Spinal cord (tissue), 10 donors: ENCODE data around the gene ANTXRL. TPM values are rescaled to one million over a fixed set of nuclear protein-coding genes. Genes with fewer than 3 reads are reported as not detected.
"Not testable (repeated sequence)": the region's sequence is repeated elsewhere in the genome, so short reads cannot be mapped to it uniquely, and the experiment has no call there.

Experiments
- DNase-seq, 6 donors: peaks; one replicate each; pipeline versions ENCODE4 v3.0.0 to v3.0.0-alpha.2; 2013 to 2015; ENCODE audit warnings: low spot score in 6 of 6, low read depth in 4 of 6
- H3K27ac ChIP-seq: one replicate; pipeline ENCODE4 v1.5.1; 2013; ENCODE audit warnings: low read depth, low read length, control low read depth
- H3K27me3 ChIP-seq: one replicate; pipeline ENCODE4 v1.6.1; 2013; ENCODE audit warnings: low read length; ENCODE audit not compliant: control insufficient read depth, insufficient read depth
- H3K36me3 ChIP-seq: one replicate; pipeline ENCODE4 v1.6.1; 2013; ENCODE audit warnings: low read length; ENCODE audit not compliant: control insufficient read depth, insufficient read depth
- H3K4me1 ChIP-seq: one replicate; pipeline ENCODE4 v1.6.1; 2013; ENCODE audit warnings: low read length; ENCODE audit not compliant: control insufficient read depth, insufficient read depth
- H3K4me3 ChIP-seq: one replicate; pipeline ENCODE4 v1.5.1; 2013; ENCODE audit warnings: low read depth, low read length, control low read depth
- H3K9me3 ChIP-seq: one replicate; pipeline ENCODE4 v1.6.1; 2013; ENCODE audit warnings: low read length; ENCODE audit not compliant: control insufficient read depth, insufficient read depth
- WGBS: methylation state at CpG from one replicate; pipeline ENCODE4 v1.1.5; 2013; ENCODE audit warnings: missing lambda C conversion rate; ENCODE audit not compliant: insufficient coverage; 5-methylcytosine and 5-hydroxymethylcytosine counted together
- polyA plus RNA-seq, 2 donors: library from polyadenylated mRNA; unstranded; fragments of 120-200 nt; gene quantifications; one replicate each; pipeline ENCODE4 v1.2.1, GENCODE V29; 2013; ENCODE audit not compliant: insufficient read length in 2 of 2
- total RNA-seq, 2 donors: library from RNA; depleted of rRNA in 1 of 2; stranded (reverse); fragments of 120-200 nt in 1 of 2; fragments of >200 nt in 1 of 2; gene quantifications; one replicate each; pipeline versions ENCODE4 v1.2.3 to v1.2.4, GENCODE V29; 2013 to 2014
- donor health status: healthy.

Gene ANTXRL
- total and polyA plus RNA-seq, 4 donors = 0.06 TPM; not detected in 3

DNA sequence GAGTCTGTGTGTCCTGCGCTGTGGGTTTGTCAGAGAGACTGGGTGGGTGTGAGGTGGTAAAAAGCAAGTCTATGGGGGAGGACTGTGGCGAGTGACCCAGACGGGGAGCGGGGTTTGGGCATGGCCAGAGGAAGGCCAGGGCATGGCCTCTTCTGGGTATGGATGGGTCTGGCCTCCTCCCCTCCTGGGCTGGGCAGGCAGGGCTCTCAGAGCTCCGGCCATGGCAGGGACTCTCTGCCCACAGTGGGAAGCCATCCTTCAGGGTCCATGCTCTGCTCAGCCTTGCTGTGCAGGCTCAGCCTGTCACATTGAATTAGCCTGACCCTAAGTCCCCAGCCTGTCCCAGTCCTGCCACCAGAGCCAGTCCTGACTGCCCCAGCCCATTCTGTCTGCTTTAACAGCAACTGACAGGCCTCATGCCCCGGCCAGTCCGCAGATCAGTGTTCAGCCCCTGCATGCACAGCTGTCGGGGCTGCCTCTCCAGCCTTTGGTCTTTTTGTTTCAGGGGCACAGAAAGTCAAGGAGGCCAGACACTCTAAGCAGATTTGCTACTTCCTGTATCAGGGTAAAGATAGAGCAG, 7.9 kb downstream of the ANTXRL start:
- DNase-seq = no peak
- H3K27me3 ChIP-seq = no peaks in the 10 kb centered on the region
- no peaks in the 10 kb centered on the region for H3K36me3 ChIP-seq
- 95% methylated on average over 7 of the region's 8 CpGs for WGBS
- H3K9me3 ChIP-seq = no peaks in the 10 kb centered on the region
- H3K4me1 ChIP-seq = peaks cover 17% of the 10 kb centered on the region
- no peak overlapping the region for H3K27ac ChIP-seq
- no peak overlapping the region for H3K4me3 ChIP-seq

DNA sequence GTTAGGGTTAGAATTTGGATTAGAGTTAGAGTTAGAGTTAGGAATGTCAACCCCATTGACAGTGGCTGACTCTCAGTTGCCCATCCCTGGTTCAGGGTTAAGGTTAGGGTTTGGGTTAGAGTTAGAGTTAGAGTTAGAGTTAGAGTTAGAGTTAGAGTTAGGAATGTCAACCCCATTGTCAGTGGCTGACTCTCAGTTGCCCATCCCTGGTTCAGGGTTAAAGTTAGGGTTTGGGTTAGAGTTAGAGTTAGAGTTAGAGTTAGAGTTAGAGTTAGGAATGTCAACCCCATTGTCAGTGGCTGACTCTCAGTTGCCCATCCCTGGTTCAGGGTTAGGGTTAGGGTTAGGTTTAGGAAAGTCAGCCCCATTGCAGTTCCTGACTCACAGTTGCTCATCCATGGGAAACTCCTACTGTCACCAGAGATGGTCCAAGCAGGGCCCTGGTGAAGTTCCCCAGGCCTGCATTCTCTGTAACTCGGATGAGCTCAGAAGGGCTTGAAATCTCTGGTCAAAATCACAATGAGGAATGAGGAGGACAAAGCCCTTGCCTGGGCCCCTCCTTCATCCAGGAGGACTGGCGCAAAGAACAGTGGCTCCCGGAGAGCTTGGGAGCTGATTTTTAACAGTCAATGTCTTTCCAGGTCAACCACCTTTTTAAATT, 8.7 kb downstream of the ANTXRL start:
- H3K27me3 ChIP-seq, H3K36me3 ChIP-seq, H3K9me3 ChIP-seq, DNase-seq, H3K4me3 ChIP-seq, H3K27ac ChIP-seq: not testable (repeated sequence)
- 92% methylated on average over 3 of the region's 3 CpGs for WGBS
- peaks cover 23% of the 10 kb centered on the region for H3K4me1 ChIP-seq

DNA sequence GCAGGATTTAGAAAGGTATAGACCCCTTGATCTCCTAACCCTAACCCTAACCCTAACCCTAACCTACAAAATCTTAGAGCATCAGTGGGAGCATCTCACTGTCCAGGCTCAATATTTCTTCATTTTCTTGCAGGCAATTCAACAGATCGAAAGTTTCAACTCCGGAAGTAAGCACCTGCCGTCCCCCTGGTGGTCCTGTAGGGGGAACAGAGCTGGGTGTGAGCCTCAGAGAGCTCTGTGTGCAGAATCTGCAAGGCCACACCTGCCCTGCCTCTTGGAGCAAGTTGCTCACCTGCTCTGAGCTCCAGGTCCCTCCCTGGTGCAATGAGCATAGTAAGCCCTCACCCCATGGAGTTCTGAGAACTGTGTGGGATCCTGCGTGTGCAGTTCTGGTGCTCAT, 9.3 kb downstream of the ANTXRL start:
- H3K36me3 ChIP-seq, H3K27ac ChIP-seq, H3K4me3 ChIP-seq, H3K27me3 ChIP-seq, H3K9me3 ChIP-seq, DNase-seq: not testable (repeated sequence)
- H3K4me1 ChIP-seq = peaks cover 26% of the 10 kb centered on the region
- 100% methylated on average over 1 of the region's 4 CpGs for WGBS

DNA sequence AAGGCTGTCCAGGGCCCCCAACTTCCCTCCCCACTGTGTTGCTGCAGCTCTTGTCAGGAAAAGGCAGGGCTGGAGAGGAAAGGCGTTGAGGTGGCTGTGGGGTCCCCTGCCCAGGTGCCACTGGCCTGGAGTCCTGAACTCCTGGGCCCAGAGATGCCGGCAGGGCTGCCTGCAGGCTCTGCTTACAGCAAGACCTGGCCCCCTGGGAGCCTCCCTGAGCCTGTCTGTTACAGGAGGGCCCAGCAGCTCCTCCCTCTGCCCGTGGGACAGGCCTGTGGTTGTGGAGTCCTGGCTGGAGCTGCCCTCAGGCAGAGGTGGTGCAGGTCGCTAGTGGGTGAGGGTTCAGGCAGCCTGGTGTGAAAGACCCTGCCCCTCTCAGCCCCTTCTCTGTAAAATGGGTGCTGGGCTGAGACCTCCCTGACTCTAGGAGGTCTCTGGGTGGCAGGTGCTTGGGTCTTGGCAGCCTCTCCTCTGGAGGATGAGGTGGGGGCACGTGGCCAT, 9.9 kb downstream of the ANTXRL start:
- no peaks in the 10 kb centered on the region for H3K9me3 ChIP-seq
- 81% methylated on average over 5 of the region's 5 CpGs for WGBS
- H3K27me3 ChIP-seq = no peaks in the 10 kb centered on the region
- no peaks in the 10 kb centered on the region for H3K36me3 ChIP-seq
- DNase-seq = no peak
- H3K4me1 ChIP-seq = peaks cover 28% of the 10 kb centered on the region
- no peak overlapping the region for H3K4me3 ChIP-seq
- H3K27ac ChIP-seq = no peak overlapping the region

DNA sequence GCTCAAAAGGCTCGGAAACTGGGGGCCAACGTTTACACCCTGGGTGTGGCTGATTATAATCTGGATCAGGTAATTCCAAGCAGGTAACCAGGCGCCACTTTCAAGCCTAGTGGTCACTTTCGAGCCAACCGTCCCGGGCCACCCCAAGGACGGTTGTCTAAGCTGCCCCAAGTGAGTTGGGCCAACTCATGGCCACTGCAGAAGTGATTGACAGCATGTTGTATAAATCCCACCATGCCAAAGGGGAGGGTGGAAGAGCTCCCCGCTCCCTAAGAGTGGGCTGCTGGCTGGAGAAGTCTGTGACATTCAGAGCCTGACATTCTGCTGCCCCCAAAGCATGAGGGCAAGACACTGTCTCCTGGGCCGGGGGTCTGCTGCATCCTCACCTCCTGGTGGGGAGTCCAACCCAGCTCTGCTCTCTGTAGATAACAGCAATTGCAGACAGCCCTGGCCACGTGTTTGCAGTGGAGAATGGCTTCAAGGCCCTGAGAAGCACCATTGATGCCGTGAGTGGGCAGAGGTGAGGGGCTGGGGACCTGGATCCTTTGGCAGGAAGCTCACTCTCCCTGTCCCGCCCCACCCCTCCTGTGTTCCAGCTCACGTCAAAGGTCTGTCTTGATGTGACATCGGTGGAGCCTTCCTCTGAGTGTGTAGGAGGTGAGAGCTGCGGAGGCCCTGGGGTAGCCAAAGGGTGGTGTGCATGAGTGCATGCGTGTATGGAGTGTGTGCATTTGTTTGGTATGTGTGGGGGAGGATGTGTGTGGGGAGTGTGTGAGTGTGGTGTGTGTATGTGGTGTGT, 10.8 kb downstream of the ANTXRL start:
- no peaks in the 10 kb centered on the region for H3K27me3 ChIP-seq
- WGBS = 94% methylated on average over 10 of the region's 16 CpGs
- no peak overlapping the region for H3K4me3 ChIP-seq
- no peak overlapping the region for H3K27ac ChIP-seq
- no peaks in the 10 kb centered on the region for H3K36me3 ChIP-seq
- peaks cover 20% of the 10 kb centered on the region for H3K4me1 ChIP-seq
- DNase-seq = no peak
- no peaks in the 10 kb centered on the region for H3K9me3 ChIP-seq

DNA sequence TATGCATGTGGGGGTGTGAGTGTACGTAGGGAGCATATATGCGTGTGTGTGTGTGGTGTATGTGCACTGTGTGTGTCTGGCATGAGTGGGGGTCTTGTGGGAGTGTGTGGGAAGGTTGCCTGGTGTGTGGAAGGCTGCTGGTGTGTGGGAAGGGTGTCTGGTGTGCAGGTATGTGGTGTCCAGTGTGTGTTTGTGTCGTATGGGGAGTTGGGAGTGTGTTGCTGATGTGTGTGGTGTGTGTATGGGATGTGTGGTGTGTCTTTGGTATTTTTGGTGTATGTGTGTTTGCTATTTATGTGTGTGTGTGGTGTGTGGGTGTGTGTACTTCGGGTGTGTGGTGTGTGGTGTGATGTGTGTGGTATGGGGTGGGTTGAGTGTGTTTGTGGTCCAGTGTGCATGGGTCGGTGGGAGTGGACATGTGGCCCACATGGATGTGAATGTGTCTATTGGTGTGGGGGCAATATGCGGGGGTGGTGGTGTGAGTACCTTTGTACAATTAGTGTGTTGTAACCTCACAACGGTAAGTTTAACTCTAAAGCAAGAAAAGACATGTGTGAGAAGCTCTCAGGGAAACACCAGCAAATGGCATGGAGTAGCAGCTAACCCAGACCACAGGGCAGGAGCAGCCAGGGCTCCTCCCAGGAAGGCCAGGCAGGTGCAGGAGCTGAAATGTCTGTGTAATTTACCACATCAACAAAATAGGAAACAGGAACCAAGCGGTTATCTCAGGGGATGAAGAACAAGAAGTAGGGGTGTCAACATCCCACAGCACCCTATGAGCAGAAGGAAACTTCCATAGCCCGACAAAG, 11.9 kb downstream of the ANTXRL start:
- H3K27me3 ChIP-seq = no peaks in the 10 kb centered on the region
- no peak overlapping the region for H3K27ac ChIP-seq
- DNase-seq = no peak
- no peak overlapping the region for H3K4me3 ChIP-seq
- 94% methylated on average over 6 of the region's 9 CpGs for WGBS
- no peaks in the 10 kb centered on the region for H3K9me3 ChIP-seq
- H3K36me3 ChIP-seq = no peaks in the 10 kb centered on the region
- peaks cover 18% of the 10 kb centered on the region for H3K4me1 ChIP-seq

DNA sequence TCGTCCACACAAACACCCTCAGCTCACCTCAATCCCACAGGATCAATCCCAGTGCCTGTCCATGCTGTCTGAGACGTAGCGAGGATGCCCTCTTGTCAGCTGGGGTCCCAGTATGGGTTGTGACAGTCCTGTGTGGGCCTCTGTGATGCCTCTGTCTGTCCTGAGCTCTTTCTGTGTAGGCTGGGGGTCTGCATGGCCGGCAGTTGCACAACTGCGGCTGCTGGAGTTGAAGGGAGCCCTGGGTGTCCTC, 12.4 kb downstream of the ANTXRL start:
- H3K4me1 ChIP-seq = peaks cover 18% of the 10 kb centered on the region
- H3K27ac ChIP-seq = no peak overlapping the region
- H3K4me3 ChIP-seq = no peak overlapping the region
- no peak for DNase-seq
- WGBS = 79% methylated on average over 3 of the region's 5 CpGs
- no peaks in the 10 kb centered on the region for H3K36me3 ChIP-seq
- H3K27me3 ChIP-seq = no peaks in the 10 kb centered on the region
- no peaks in the 10 kb centered on the region for H3K9me3 ChIP-seq

DNA sequence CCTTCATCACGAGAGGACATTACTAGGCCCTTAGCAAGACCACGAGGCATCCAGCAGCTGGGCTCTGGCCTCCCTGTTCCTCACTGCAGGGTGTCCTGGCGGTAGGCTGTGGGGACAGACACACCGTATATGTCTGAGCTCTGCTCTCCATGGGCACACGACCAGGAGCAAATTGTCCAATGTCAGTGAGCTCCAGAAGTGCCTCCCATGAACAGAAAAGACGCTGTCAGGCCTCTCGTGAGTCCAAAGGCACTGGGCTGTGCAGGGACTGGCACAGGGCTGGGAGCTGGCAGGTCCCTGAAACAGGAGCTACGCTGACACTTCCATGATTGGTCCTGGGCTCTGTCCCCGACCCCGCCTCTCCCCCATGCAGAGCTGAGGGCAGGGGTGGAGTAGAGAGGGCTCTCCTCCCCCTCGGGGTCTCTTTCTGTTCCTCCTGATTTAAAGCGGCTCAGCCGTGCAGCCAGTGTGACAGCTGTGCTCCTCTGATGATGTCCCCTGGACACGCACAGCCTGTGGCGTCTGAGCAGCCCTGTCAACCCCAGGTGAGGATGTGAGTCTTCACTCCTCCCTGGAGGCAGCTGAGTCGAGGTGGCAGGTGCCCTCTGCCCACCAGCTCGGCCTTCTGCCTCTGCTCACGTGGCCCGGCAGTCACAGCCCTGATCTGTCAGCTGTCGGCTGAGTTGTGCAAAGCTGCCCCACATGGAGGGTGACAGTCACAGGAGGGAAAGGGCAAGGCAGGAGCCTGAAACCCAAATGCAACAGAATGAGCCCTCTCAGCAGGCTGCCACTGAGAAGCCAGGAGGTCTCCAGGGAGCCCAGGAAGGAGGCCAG, 13.0 kb downstream of the ANTXRL start:
- DNase-seq = peak in 1 of 6 donors; percentile 25
- WGBS = 41% methylated on average over 17 of the region's 20 CpGs
- no peaks in the 10 kb centered on the region for H3K27me3 ChIP-seq
- H3K9me3 ChIP-seq = no peaks in the 10 kb centered on the region
- H3K4me1 ChIP-seq = peaks cover 21% of the 10 kb centered on the region
- no peak overlapping the region for H3K4me3 ChIP-seq
- no peak overlapping the region for H3K27ac ChIP-seq
- H3K36me3 ChIP-seq = no peaks in the 10 kb centered on the region

DNA sequence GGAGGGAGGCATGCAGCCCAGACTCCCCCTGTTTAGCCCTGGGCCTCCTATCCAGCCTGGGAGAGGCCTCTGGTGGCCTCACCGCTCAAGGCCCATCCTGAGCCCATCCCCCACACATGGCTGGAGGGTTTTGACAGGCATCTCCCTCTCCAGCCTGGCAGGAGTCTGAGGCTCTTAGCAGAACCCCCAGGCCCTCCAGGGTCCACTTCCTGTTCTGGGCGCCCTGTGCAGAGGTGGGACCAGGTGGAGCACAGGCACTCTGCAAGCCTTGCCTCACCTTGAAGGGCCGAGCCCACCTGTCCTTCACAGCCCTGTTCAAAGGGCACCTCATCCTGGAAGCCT, 13.5 kb downstream of the ANTXRL start:
- not testable (repeated sequence) for H3K9me3 ChIP-seq, H3K4me3 ChIP-seq, H3K36me3 ChIP-seq, H3K27ac ChIP-seq, H3K27me3 ChIP-seq, DNase-seq
- WGBS = 50% methylated on average over 2 of the region's 3 CpGs
- peaks cover 27% of the 10 kb centered on the region for H3K4me1 ChIP-seq
